GM23338 (cell line): Measurements from ENCODE around the gene ANKRD34B. TPM values are rescaled to one million over a fixed set of nuclear protein-coding genes. Genes with fewer than 3 reads are reported as not detected.
"Not testable (repeated sequence)": the region's sequence is repeated elsewhere in the genome, so short reads cannot be mapped to it uniquely, and the experiment has no call there.

ENCODE experiments used
- ATAC-seq: fragments of 200-7000 bp; cut with Tn5 transposase; 3 replicates; pipeline ENCODE4 v1.9.1; 2020
- DNase-seq: peaks from one replicate; pipeline ENCODE4 v3.0.0-alpha.2; 2015; ENCODE audit warnings: low spot score
- H2AFZ ChIP-seq: fragments of 200-600 bp; sonication (generic); 2 replicates; pipeline ENCODE4 v1.8.0; 2016; ENCODE audit warnings: antibody characterized with exemption, mild to moderate bottlenecking, moderate library complexity
- H3F3A ChIP-seq: fragments of 200-600 bp; sonication (generic); replicated peaks from 2 replicates; pipeline ENCODE4 v1.8.0; 2017; ENCODE audit warnings: antibody characterized with exemption, mixed run types, low read depth
- H3K27ac ChIP-seq: fragments of 200-600 bp; sonication (generic); 2 replicates; pipeline ENCODE4 v1.6.1; 2016; ENCODE audit warnings: low read depth
- H3K27me3 ChIP-seq: fragments of 200-600 bp; sonication (generic); 2 replicates; pipeline ENCODE4 v1.8.0; 2016; ENCODE audit warnings: mild to moderate bottlenecking, mixed run types, moderate library complexity; ENCODE audit not compliant: insufficient read depth
- H3K36me3 ChIP-seq: fragments of 200-600 bp; sonication (generic); 2 replicates; pipeline ENCODE4 v1.8.0; 2016; ENCODE audit warnings: mild to moderate bottlenecking; ENCODE audit not compliant: insufficient read depth
- H3K4me1 ChIP-seq: fragments of 200-600 bp; sonication (generic); 2 replicates; pipeline ENCODE4 v1.8.0; 2016; ENCODE audit warnings: mild to moderate bottlenecking, moderate library complexity; ENCODE audit not compliant: insufficient read depth
- H3K4me2 ChIP-seq: fragments of 200-600 bp; sonication (generic); 2 replicates; pipeline ENCODE4 v1.7.1; 2017; ENCODE audit warnings: mixed run types
- H3K4me3 ChIP-seq: fragments of 200-600 bp; sonication (generic); 2 replicates; pipeline ENCODE4 v1.6.1; 2016; ENCODE audit warnings: mixed run types
- H3K79me2 ChIP-seq: fragments of 200-600 bp; sonication (generic); replicated peaks from 2 replicates; pipeline ENCODE4 v1.8.0; 2017; ENCODE audit warnings: mild to moderate bottlenecking; ENCODE audit not compliant: insufficient read depth
- H3K9me2 ChIP-seq: fragments of 200-600 bp; sonication (generic); 2 replicates; pipeline ENCODE4 v1.8.0; 2017; ENCODE audit not compliant: insufficient read depth
- H4K20me1 ChIP-seq: fragments of 200-600 bp; sonication (generic); replicated peaks from 2 replicates; pipeline ENCODE4 v1.8.0; 2017; ENCODE audit warnings: mild to moderate bottlenecking; ENCODE audit not compliant: insufficient read depth
- H3K27ac Mint-ChIP-seq: 2 replicates; pipeline ENCODE4 v1.8.0; 2020; ENCODE audit warnings: inconsistent platforms, mild to moderate bottlenecking, moderate library complexity, mixed read lengths
- H3K27me3 Mint-ChIP-seq: 3 replicates; pipeline ENCODE4 v1.8.0; 2022; ENCODE audit warnings: low read depth, mild to moderate bottlenecking, moderate library complexity, mixed read lengths, inconsistent platforms; ENCODE audit not compliant: insufficient read depth, poor library complexity
- H3K36me3 Mint-ChIP-seq: 3 replicates; pipeline ENCODE4 v1.8.0; 2021; ENCODE audit warnings: low read depth, mild to moderate bottlenecking, inconsistent platforms, moderate library complexity, mixed read lengths
- H3K4me1 Mint-ChIP-seq: 3 replicates; pipeline ENCODE4 v1.8.0; 2020; ENCODE audit warnings: mild to moderate bottlenecking, inconsistent platforms, mixed read lengths
- H3K4me3 Mint-ChIP-seq: 3 replicates; pipeline ENCODE4 v1.8.0; 2021; ENCODE audit warnings: moderate library complexity, mild to moderate bottlenecking, inconsistent platforms, mixed read lengths
- H3K9me3 Mint-ChIP-seq: 3 replicates; pipeline ENCODE4 v1.8.0; 2020; ENCODE audit warnings: moderate library complexity, mild to moderate bottlenecking, inconsistent platforms, mixed read lengths
- CREB1 ChIP-seq: fragments of 250-450 bp; sonication (Bioruptor Pico); IDR thresholded peaks from 2 replicates; pipeline ENCODE4 v1.5.0; 2020; ENCODE audit warnings: low read depth, mild to moderate bottlenecking, moderate library complexity
- EZH2 ChIP-seq: fragments of 200-600 bp; sonication (generic); IDR thresholded peaks from one replicate; pipeline ENCODE4 v1.8.0; 2017; ENCODE audit warnings: antibody characterized with exemption, mild to moderate bottlenecking, low read depth; ENCODE audit not compliant: unreplicated experiment
- NANOG ChIP-seq: IDR thresholded peaks from 2 replicates; pipeline ENCODE4 v1.6.1; 2016; ENCODE audit warnings: antibody characterized with exemption, borderline replicate concordance
- POLR2AphosphoS5 ChIP-seq: IDR thresholded peaks from 2 replicates; pipeline ENCODE4 v1.6.1; 2016; ENCODE audit warnings: antibody characterized with exemption, low read depth
- STAT1 ChIP-seq: IDR thresholded peaks from one replicate; pipeline ENCODE4 v1.6.1; 2016; ENCODE audit warnings: antibody characterized with exemption; ENCODE audit not compliant: unreplicated experiment
- ZNF114 ChIP-seq: fragments of 250-450 bp; sonication (Bioruptor Pico); IDR thresholded peaks from 2 replicates; pipeline ENCODE4 v1.5.0; 2020; ENCODE audit warnings: mild to moderate bottlenecking, moderate library complexity
- ZNF331 ChIP-seq: fragments of 250-450 bp; sonication (Bioruptor Pico); IDR thresholded peaks from 2 replicates; pipeline ENCODE4 v1.5.0; 2020; ENCODE audit warnings: low read depth, mild to moderate bottlenecking, moderate library complexity
- polyA plus RNA-seq: library from polyadenylated mRNA; unstranded; fragments of >200 nt; fragmentation: Nextera tagmentation; extraction: Ambion mirVana; gene quantifications from 2 replicates; pipeline ENCODE4 v1.2.1, GENCODE V29; 2016
- total RNA-seq: library from RNA; depleted of rRNA; stranded (reverse); fragments of >200 nt; shearing (Covaris generic); gene quantifications from 2 replicates; pipeline ENCODE4 v1.2.3, GENCODE V29; 2014
- TF ChIP-seq, protein P1 (sequence below): fragments of 250-450 bp; sonication (Bioruptor Pico); IDR thresholded peaks from 2 replicates; pipeline ENCODE4 v1.5.0; 2020; ENCODE audit warnings: mild to moderate bottlenecking, moderate library complexity
- TF ChIP-seq, protein P2 (sequence below): IDR thresholded peaks from 2 replicates; pipeline ENCODE4 v1.6.1; 2016; ENCODE audit warnings: antibody characterized with exemption
- TF ChIP-seq, protein P3 (sequence below), 2 experiments: fragments of 200-600 bp in 1 of 2; sonication (generic) in 1 of 2; conservative IDR thresholded peaks; 2 replicates each; pipeline versions ENCODE4 v1.5.1 to v1.6.1; 2016 to 2017; ENCODE audit warnings: antibody characterized with exemption in 2 of 2, low read depth in 2 of 2, mild to moderate bottlenecking in 2 of 2, moderate library complexity in 1 of 2

The ANKRD34B gene
- total and polyA plus RNA-seq, 2 experiments from 2014 or later = 1.6 to 2.9 TPM

DNA sequence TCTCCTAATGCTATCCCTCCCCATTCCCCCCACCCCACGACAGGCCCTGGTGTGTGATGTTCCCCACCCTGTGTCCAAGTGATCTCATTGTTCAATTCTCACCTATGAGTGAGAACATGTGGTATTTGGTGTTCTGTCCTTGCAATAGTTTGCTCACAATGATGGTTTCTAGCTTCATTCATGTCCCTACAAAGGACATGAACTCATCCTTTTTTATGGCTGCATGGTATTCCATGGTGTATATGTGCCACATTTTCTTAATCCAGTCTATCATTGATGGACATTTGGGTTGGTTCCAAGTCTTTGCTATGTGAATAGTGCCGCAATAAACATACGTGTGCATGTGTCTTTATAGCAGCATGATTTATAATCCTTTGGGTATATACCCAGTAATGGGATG, 10.2 kb upstream of the ANKRD34B start:
- not testable (repeated sequence) for H3K36me3 ChIP-seq, H3K4me3 Mint-ChIP-seq, ATAC-seq, H3K9me3 Mint-ChIP-seq, DNase-seq, H3K27me3 Mint-ChIP-seq, H3K27ac ChIP-seq, H3K4me1 Mint-ChIP-seq, H3K36me3 Mint-ChIP-seq, H3K4me2 ChIP-seq, H3K4me1 ChIP-seq, H2AFZ ChIP-seq, H3K9me2 ChIP-seq, H3K27ac Mint-ChIP-seq, H4K20me1 ChIP-seq, H3K79me2 ChIP-seq, H3K27me3 ChIP-seq, H3F3A ChIP-seq, H3K4me3 ChIP-seq

DNA sequence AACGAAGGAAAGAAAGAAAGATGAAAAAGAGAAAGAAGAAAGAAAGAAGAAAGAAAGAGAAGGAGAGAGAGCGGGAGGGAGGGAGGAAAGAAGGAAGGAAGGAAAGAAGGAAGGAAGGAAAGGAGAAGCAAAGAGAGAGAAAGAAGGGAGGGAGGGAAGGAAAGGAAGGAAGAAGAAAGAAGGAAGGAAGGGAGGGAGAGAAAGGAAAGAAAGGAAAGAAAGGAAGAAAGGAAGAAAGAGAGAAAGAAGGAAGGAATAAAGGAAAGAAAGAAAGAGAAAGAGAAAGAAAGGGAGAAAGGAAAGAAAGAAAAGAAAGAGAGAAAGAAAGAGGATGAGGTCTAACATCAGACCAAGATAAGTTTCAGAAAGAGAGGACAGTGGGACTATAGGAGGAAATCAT, 9.0 kb upstream of the ANKRD34B start:
- no peak for TF ChIP-seq ZNF331 (CRISPR knock-in tag)
- TF ChIP-seq, protein P1, sequence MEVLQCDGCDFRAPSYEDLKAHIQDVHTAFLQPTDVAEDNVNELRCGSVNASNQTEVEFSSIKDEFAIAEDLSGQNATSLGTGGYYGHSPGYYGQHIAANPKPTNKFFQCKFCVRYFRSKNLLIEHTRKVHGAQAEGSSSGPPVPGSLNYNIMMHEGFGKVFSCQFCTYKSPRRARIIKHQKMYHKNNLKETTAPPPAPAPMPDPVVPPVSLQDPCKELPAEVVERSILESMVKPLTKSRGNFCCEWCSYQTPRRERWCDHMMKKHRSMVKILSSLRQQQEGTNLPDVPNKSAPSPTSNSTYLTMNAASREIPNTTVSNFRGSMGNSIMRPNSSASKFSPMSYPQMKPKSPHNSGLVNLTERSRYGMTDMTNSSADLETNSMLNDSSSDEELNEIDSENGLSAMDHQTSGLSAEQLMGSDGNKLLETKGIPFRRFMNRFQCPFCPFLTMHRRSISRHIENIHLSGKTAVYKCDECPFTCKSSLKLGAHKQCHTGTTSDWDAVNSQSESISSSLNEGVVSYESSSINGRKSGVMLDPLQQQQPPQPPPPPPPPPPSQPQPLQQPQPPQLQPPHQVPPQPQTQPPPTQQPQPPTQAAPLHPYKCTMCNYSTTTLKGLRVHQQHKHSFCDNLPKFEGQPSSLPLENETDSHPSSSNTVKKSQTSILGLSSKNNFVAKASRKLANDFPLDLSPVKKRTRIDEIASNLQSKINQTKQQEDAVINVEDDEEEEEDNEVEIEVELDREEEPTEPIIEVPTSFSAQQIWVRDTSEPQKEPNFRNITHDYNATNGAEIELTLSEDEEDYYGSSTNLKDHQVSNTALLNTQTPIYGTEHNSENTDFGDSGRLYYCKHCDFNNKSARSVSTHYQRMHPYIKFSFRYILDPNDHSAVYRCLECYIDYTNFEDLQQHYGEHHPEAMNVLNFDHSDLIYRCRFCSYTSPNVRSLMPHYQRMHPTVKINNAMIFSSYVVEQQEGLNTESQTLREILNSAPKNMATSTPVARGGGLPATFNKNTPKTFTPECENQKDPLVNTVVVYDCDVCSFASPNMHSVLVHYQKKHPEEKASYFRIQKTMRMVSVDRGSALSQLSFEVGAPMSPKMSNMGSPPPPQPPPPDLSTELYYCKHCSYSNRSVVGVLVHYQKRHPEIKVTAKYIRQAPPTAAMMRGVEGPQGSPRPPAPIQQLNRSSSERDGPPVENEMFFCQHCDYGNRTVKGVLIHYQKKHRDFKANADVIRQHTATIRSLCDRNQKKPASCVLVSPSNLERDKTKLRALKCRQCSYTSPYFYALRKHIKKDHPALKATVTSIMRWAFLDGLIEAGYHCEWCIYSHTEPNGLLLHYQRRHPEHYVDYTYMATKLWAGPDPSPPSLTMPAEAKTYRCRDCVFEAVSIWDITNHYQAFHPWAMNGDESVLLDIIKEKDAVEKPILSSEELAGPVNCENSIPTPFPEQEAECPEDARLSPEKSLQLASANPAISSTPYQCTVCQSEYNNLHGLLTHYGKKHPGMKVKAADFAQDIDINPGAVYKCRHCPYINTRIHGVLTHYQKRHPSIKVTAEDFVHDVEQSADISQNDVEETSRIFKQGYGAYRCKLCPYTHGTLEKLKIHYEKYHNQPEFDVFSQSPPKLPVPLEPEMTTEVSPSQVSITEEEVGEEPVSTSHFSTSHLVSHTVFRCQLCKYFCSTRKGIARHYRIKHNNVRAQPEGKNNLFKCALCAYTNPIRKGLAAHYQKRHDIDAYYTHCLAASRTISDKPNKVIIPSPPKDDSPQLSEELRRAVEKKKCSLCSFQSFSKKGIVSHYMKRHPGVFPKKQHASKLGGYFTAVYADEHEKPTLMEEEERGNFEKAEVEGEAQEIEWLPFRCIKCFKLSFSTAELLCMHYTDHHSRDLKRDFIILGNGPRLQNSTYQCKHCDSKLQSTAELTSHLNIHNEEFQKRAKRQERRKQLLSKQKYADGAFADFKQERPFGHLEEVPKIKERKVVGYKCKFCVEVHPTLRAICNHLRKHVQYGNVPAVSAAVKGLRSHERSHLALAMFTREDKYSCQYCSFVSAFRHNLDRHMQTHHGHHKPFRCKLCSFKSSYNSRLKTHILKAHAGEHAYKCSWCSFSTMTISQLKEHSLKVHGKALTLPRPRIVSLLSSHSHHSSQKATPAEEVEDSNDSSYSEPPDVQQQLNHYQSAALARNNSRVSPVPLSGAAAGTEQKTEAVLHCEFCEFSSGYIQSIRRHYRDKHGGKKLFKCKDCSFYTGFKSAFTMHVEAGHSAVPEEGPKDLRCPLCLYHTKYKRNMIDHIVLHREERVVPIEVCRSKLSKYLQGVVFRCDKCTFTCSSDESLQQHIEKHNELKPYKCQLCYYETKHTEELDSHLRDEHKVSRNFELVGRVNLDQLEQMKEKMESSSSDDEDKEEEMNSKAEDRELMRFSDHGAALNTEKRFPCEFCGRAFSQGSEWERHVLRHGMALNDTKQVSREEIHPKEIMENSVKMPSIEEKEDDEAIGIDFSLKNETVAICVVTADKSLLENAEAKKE (CRISPR knock-in tag) = no peak
- TF ChIP-seq STAT1 = no peak
- TF ChIP-seq NANOG = no peak
- TF ChIP-seq POLR2AphosphoS5 = no peak
- TF ChIP-seq ZNF114 (CRISPR knock-in tag) = no peak
- TF ChIP-seq, protein P2, sequence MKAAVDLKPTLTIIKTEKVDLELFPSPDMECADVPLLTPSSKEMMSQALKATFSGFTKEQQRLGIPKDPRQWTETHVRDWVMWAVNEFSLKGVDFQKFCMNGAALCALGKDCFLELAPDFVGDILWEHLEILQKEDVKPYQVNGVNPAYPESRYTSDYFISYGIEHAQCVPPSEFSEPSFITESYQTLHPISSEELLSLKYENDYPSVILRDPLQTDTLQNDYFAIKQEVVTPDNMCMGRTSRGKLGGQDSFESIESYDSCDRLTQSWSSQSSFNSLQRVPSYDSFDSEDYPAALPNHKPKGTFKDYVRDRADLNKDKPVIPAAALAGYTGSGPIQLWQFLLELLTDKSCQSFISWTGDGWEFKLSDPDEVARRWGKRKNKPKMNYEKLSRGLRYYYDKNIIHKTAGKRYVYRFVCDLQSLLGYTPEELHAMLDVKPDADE = no peak
- TF ChIP-seq, protein P3, sequence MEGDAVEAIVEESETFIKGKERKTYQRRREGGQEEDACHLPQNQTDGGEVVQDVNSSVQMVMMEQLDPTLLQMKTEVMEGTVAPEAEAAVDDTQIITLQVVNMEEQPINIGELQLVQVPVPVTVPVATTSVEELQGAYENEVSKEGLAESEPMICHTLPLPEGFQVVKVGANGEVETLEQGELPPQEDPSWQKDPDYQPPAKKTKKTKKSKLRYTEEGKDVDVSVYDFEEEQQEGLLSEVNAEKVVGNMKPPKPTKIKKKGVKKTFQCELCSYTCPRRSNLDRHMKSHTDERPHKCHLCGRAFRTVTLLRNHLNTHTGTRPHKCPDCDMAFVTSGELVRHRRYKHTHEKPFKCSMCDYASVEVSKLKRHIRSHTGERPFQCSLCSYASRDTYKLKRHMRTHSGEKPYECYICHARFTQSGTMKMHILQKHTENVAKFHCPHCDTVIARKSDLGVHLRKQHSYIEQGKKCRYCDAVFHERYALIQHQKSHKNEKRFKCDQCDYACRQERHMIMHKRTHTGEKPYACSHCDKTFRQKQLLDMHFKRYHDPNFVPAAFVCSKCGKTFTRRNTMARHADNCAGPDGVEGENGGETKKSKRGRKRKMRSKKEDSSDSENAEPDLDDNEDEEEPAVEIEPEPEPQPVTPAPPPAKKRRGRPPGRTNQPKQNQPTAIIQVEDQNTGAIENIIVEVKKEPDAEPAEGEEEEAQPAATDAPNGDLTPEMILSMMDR (conservative IDR thresholded peaks at IDR 0.05; ENCODE audit: low read depth in 2 of 2) = no peak
- no peak for TF ChIP-seq EZH2
- no peak for TF ChIP-seq CREB1 (CRISPR knock-in tag)
- Histone ChIP-seq H3K79me2 (no peaks in the 10 kb centered on the region), H3K4me1 (no peaks in the 10 kb centered on the region; the same call in 1 of the 2 replicates), H3K4me2 (no peak overlapping the region), H3K27ac (no peak overlapping the region), H2AFZ (peak overlapping the region; percentile 24; the same call in 1 of the 2 replicates), H3K36me3 (no peaks in the 10 kb centered on the region), H3F3A (no peaks in the 10 kb centered on the region), H3K4me3 (no peak overlapping the region), H4K20me1 (no peaks in the 10 kb centered on the region), H3K9me2 (no peaks in the 10 kb centered on the region; the same call in 1 of the 2 replicates), H3K27me3 (no peaks in the 10 kb centered on the region)
- ATAC-seq (no peak), DNase-seq (no peak)
- Mint-ChIP-seq H3K4me3 (no peak overlapping the region), H3K4me1 (no peaks in the 10 kb centered on the region; the same call in 2 of the 3 replicates), H3K27ac (no peak overlapping the region), H3K9me3 (no peaks in the 10 kb centered on the region; the same call in 2 of the 3 replicates), H3K27me3 (peaks cover 6% of the 10 kb centered on the region), H3K36me3 (no peaks in the 10 kb centered on the region)
